Ammon's horn (tissue), 1 donor: Measurements from ENCODE around the gene CDKN2AIP.
A peak's percentile ranks its signal among the peaks of the same experiment; 100 is the strongest.

Experiments used
- DNase-seq: peaks from one replicate; pipeline ENCODE4 v3.0.0-alpha.2; 2016; ENCODE audit warnings: low spot score

Gene CDKN2AIP, protein sequence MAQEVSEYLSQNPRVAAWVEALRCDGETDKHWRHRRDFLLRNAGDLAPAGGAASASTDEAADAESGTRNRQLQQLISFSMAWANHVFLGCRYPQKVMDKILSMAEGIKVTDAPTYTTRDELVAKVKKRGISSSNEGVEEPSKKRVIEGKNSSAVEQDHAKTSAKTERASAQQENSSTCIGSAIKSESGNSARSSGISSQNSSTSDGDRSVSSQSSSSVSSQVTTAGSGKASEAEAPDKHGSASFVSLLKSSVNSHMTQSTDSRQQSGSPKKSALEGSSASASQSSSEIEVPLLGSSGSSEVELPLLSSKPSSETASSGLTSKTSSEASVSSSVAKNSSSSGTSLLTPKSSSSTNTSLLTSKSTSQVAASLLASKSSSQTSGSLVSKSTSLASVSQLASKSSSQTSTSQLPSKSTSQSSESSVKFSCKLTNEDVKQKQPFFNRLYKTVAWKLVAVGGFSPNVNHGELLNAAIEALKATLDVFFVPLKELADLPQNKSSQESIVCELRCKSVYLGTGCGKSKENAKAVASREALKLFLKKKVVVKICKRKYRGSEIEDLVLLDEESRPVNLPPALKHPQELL

DNA sequence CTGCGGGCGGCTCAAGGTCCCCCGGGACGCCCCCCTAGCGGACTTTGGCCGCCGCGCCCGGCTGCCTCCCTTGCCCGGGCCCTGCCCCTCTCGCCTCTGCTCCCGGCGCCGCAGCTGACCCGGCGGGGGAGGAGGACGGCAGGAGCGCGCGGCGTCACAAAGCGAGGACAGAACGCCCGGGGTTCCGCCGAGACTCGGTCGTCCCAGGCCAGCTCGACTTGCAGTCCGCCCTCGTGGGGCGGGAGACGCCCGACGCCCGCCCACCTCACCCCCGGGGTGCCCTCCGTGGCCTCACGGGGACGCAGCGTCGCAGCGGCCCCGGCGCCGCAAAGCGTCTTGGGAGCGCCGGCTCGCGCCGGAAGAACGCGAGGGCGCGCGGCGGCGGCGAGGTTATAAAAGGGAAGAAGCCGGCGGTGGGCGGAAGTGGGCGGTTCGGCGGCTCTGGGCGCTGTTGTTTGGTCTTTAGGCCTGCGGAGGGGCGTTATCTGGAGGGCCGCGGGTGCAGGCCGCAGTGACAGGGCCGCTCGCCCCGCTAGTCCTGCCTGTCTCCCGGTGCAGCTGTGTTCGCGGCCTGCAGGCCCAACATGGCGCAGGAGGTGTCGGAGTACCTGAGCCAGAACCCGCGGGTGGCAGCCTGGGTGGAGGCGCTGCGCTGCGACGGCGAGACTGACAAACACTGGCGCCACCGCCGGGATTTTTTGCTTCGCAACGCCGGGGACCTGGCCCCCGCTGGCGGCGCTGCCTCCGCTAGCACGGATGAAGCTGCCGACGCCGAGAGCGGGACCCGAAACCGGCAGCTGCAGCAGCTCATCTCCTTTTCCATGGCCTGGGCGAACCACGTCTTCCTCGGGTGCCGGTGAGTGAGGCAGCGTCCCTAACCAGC is at the start of gene CDKN2AIP:
Gene CDKN2AIP, plus strand, starts transcription at position 423 of the 883 bp plus-strand sequence. Its CDS starts 162 bp downstream, at position 585.
- DNase-seq = peak; percentile 92

DNA sequence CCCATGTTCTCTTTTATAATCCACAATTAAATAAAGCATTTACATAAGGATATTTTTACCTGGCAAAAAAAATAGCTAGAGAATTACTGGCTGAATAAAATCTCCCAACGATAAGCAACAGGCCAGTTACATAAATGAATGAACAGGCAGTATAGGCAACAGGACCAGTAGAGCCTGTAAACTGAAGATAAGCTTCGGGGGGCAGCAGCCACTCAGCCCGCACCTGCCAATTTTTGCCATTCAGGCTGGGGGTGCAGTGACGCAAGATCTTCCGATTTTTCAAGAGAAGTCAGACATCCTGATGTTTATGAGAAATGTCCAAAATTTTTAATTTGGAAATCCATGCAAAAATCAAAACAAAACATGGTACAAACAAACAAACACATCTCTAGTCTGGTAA is 49.0 kb upstream of the CDKN2AIP start:
- DNase-seq = no peak

DNA sequence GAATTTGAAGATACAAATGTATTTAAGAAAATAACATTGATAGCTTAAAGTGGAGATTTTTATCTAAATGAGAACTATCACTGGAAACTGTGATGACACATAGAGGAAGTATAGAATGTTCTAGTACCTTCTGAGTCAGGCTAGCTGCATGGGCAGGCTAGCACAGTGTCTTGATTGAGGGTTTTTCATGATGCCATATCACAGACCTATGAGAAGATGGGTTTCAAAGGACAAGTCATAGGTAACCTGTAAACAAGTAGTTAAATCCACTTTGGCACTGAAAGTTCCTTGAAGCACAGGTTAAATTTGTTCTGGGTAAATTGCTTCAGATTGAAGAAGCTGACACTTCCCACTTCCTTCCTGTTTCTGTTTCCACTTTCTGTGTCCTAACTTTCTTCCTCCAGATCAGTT is 48.2 kb upstream of the CDKN2AIP start:
- DNase-seq = peak; percentile 36

DNA sequence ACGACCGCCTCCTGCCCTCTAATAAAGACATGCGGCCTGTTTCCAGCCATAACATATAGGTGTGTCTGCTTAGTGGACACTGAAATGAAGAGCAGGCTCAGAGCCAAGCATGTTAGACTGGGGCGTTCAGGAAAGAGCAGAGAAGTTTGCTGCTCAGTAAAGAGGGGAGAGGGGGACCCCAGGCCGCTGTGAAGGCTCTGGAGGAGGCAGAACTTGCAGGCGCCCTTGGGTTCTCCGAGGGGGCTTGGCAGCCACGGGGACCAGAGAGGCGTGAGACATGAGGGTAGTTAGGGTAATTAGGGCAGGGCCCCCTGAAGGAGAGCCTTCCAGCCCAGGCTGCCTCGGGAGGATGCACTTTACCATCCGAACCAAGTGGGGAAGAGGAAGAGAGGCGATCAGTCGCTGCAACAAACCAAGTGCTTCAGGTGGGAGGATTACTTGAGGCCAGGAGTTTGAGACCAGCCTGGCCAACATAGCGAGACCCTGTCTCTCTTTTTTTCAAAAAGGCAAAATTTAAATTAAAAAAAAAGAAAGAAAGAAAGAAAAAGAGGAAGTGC is 46.6 kb upstream of the CDKN2AIP start:
- DNase-seq = no peak

DNA sequence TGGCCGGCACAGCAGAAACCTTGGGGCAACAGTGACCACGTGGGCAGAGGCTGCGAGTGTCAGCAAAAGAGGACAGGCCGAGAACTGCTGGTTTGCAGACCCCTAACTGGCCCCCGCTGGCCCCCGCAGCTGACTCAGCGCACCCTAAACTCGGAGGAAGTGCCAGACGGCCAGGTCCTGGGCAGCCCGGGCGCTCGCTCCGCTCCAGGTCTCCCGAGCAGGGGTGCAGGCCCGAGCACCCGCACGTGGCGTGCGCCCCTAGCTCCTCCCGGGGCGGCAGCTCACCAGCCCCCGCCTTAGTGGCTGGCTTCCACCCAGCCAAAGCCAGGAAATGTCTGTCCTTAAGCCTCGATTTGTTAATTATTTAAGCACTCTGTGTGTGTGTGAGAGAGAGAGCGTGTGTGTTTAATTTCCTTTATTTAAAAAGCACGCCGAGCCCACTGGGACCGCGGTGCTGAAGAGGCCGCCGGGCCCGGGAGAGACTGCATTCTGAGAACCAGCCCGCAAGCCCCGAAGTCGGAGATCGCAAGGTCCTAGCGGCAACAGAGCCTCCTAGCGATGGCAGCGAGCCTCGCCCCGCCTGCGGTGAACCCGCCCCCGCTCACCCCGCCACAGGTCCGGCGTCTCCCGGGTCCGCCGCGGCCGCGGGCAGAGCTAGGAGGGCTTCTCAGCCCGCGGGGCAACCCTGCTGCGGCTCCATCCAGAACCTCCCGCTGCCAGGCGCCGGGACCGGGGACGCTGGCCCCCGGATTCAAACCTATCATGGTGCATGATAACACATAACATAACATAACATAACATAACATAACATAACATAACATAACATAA is 45.9 kb upstream of the CDKN2AIP start:
- peak; percentile 83 for DNase-seq

DNA sequence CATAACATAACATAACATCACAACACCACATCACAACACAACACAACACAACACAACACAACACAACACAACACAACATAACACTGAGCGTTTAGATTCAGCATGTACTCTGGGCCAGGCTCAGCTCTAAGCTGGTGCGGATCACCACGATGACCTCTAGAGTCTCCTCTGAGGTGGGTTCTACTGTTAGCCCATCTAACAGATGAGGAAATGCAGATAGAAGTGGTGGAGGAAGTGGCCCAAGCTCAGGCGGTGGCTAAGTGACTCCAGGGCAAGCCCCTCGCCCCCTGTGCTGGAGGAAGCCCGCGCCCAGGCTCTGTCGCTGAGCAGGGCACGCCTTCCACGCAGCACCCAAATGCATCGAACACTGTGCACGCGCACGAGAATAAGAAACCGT is 45.3 kb upstream of the CDKN2AIP start:
- DNase-seq = no peak

DNA sequence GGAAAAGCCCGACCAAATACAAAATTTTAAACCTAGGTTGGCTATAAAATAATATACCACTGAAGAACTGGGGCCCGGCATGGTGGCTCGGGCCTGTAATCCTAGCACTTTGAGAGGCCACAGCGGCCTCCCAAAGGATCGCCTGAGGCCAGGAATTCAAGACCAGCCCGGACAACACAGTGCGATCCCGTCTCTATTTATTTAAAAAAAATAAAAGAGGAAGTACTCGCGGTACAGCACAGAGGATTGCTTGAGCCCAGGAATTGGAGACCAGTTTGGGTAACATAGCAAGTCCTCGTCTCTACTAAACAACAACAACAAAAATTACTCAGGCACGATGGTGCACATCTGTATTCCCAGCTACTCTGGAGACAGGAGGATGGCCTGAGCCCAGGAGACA is 44.8 kb upstream of the CDKN2AIP start:
- DNase-seq = no peak

DNA sequence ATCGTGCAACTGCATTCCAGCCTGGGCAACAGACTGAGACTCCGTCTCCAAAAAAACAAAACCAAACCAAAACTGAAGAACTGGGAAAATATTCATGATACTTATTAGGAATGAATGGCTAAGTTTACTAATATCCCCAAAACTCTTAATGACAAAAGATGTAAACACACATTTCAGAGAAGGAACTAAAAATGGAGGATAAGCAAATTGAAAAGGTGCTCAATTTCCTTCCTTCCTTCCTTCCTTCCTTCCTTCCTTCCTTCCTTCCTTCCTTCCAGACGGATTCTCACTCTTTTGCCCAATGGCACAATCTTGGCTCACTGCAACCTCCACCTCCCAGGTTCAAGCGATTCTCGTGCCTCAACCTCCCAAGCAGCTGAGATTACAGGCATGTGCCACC is 44.4 kb upstream of the CDKN2AIP start:
- no peak for DNase-seq

DNA sequence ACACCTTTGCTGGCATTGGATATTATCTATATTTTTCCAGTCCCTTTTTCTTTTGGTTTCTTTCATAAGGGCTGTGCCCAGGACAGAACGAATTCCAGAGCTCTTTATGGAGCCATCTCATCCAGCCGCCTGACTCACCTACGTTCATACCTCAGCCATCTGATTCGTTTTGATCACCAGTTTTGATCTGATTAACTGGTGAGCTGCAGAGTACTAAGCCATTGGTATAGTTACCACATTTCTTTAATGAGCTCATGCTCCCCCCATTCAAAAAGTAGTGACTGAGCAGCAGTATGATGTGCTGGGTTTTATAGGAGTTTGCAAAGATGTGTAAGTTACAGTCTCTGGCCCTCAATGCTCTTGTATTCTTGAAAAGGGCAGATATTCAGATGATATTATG is 43.0 kb upstream of the CDKN2AIP start:
- no peak for DNase-seq

DNA sequence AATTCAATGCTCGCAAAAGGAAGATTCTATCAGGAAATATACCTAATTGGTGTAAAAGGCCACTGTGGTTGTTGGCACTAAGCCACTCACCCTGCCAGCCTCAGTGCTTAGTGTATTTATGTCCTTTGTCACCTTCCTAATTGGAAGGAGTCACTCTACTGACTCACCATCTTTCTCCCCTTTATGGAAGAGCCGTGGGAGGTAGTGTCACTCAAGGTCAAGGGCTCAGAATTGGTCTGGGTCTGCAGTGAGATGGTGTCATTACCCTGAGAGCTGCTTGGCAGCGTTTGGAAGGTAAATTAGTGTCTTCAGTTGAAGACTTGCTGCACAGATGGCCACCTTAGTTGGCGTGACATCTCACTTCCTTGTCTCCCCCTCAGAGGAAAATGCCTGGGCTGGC is 41.7 kb upstream of the CDKN2AIP start:
- DNase-seq = no peak

DNA sequence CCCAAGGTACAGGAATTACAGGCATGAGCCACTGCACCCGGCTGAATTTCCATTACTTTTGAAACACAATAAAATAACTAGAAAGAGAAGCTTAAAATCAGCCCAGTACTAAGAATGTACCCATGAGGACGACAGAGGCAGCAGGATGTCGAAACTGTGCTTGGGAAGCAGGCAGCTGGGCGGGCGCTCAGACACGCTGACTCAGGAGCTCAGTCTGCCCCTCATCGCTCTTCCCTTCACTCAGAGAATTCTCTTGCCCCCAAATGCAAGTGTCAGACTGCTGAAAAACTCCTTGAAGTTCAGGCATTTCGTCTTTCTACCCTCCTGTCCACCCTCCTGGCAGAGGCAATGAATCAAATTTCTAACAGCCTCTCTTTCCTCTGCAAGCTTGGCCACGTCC is 41.0 kb upstream of the CDKN2AIP start:
- no peak for DNase-seq

DNA sequence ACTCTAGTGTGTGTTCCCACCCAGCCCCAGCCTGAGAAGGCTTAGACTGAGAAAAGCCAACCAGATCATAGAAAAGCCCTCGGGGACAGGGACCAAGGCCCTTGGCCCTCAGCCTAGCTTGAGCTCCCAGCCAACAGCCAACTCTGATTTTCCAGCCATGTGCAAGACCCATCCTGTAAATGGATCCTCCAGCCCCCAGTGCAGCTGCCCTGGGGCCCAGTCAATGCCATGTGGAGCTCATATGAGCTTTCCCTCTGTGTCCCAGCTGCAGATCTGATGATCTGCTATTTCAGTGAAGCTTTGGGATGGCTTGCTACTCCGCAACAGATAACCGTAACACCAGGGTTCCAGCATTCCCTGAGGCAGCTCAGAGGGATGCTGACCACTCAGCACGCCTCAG is 40.5 kb upstream of the CDKN2AIP start:
- DNase-seq = no peak

DNA sequence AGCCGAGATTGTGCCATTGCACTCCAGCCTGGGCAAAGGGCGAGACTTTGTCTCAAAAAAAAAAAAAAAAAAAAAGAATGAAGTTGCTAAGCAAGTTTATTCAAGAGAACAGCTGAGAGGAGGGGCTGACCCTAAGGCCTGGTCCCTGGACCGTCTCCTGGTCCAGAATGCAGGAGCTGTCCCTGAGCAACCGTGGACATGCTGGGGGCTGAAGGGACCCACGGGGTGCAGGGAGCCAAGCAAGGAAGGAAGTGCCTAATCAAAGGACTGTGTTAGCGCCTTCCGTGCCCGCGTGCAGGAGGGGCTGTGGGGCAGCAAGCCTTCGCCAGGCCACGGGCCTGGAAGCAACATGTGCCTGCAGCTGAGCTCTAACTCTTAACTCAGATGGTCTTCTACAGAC is 39.1 kb upstream of the CDKN2AIP start:
- DNase-seq = no peak

DNA sequence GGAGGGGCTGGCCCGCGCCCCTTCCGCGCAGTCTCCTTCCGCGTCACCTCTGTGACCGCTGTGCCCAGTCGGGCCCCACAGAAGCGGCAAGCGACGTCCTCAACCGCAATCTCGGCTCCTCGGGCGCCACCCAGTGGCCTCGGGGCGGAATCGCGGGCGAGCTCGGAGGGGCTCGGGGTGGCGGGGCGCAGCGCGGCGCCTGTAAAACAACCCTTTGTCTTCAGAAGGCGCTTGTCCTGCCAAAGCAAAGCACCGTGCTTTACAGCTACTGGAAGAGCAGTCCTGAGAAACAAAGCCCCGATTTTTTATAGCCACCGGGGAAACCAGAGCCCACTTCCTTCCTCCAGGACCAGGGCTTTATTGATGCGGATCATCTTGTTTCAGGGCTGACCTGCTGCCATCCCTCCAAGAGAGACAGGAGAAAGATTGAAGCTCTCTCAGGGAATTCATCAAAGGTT is 37.3 kb upstream of the CDKN2AIP start:
- peak; percentile 92 for DNase-seq

DNA sequence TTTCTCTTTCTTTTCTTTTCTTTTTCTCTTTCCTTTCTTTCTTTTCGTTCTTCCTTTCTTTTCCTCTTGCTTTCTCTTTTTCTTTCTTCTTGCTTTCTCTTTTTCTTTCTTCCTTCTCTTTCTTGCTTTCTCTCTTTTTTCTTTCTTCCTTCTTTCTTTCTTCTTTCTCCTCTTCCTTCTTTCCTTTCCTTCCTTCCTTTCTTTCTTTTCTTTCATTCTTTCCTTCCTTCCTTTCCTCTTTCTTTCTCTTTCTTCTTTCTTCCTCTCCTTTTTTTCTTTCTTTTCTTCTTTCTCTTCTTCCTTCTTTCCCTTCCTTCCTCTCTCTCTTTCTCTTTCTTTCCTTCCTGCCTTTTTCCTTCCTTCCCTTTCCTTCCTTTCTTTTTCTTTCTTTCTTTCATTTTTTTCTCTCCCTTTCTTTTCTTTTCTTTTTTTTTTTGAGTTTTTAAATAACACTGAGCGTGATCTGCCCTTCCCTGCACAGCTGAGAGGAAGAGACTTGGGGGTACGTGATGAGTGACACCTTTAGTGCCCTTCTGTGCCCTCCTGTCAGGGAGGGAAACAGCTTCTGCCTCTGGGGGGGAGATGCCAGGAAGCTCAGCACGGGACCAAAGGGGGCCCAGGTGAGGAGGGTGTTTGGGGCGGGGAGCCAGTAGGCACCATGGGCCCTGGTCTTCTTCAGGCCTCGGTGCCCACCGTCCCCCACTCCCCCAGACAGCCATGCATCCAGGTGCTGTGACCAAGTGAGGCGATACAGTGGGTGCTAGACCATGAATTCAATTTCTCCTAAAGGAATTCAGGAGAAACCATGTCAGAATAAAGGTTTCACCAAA is 36.6 kb upstream of the CDKN2AIP start:
- no peak for DNase-seq

DNA sequence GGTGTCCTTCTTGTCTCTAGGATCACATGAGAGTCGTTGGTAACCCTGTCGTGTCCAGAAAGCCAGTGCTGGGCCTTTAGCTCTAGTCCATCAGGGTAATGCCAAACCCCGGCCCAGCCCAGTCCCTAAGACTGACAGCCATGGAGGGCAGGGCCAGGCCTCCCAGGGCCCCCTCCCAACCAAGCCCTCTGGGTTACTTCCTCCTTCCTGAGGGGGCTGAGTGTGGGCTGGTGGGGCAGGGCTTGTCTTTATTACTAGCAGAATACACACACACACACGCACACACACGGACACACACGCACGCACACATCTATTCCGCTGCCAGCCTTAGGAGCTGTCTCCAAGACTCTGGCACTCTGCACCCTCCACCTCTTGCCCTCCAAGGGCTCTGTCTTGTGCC is 35.6 kb upstream of the CDKN2AIP start:
- DNase-seq = no peak

DNA sequence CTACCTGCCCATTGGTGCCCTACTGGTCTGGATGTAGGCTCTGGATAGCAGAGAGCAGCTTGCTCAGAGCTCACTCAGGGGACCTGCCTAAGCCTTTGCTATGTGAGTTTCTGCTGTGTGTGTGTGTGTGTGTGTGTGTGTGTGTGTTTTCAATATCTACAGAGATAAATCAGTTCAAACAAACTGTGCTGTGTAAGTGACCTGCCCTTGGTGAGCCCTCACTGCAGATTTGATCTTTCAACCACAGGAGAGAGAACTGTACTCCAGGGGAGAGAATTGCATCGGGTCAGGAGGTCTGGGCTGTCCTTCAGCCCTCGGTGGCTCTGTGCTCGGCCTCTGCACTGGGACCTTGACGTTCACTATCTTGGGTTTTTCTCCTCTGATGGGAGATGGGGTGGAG is 35.0 kb upstream of the CDKN2AIP start:
- DNase-seq = no peak

DNA sequence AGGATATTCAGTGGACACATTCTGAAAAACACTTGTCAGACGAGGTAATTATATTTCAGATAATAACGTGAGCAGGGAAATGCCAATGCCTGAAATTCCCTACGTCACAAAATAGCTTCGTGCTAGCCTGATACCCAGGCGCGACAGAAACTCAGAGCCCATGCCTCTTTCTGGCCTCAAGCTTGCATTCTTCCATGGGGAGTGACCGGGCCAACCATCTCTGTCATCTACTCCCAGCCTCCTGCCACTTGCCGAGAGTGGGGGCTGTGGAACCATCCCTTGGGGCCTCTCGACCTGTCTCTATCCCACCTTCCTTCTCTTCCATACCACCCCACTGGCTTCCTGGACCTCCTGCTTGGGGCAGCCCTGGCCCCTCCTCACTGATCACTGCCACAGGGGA is 34.5 kb upstream of the CDKN2AIP start:
- DNase-seq = no peak

DNA sequence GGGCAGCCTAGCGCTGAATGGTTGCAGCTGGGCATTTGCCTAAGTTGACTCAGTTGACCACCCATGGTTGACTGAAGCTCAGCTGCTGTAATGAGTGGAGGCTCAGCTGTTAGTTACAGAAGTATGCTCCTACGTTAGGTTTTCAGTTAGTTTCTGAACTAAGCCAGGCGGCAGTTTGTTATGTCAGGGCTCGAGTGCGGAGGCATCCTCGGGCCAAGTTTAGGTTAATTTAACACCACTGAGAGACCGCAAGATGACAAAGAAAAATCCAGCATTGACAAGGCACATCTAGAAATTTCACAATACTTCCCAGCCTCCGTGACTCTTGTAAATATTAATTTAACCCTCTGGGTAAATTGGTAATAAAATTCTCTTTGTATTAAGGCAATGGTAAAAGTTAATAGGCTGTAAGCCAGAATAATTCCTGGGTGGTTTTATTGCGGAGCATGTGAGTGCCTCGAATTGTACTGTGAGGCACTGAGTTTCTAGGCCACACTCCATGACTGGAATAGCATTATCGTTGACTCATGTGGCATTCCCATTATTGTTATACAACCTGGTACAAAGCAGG is 33.1 kb upstream of the CDKN2AIP start:
- no peak for DNase-seq

DNA sequence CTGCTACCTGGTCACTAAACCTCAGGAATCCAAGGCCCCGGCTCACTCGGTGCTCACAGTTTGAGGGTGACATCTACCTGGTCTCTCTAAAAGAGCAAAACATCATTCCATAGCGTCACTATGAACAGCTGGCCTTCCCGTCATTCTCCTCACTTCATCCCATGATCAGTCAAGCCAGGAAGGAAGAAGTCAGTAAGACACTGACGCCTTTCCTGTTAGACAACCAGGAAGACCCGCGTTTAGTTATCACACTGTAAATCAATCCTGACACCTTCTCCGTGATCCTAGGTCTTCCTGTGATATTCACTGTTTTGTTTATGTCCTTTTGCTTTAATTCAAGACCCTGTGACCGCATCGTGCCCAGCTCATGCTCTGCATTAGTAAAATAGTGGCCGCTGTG is 31.6 kb upstream of the CDKN2AIP start:
- no peak for DNase-seq
